GM06990 (cell line): ENCODE data around the gene KCNE1.
"Not testable (repeated sequence)": the region's sequence is repeated elsewhere in the genome, so short reads cannot be mapped to it uniquely, and the experiment has no call there.

Source experiments
- DNase-seq: peaks from one replicate; pipeline ENCODE4 v3.0.0-alpha.2; 2011; ENCODE audit not compliant: insufficient read length; ENCODE audit errors: extremely low read depth
- H3K27me3 ChIP-seq: replicated peaks from 2 replicates; pipeline ENCODE4 v1.6.0; 2011; ENCODE audit warnings: low read length; ENCODE audit not compliant: control insufficient read depth, insufficient read depth
- H3K36me3 ChIP-seq: 2 replicates; pipeline ENCODE4 v1.5.1; 2011; ENCODE audit warnings: low read length; ENCODE audit not compliant: control insufficient read depth, insufficient read depth
- H3K4me3 ChIP-seq: replicated peaks from 2 replicates; pipeline ENCODE4 v1.5.1; 2011; ENCODE audit warnings: low read depth, mild to moderate bottlenecking, control low read depth, low read length
- CTCF ChIP-seq: IDR thresholded peaks from 2 replicates; pipeline ENCODE4 v1.5.1; 2011; ENCODE audit warnings: low read length, control low read depth, mild to moderate bottlenecking, inconsistent platforms; ENCODE audit not compliant: insufficient read depth, poor library complexity, severe bottlenecking

KCNE1 gene

GRCh38 chr21:34500191-34500590, 11.8 kb downstream of the KCNE1 start:
- H3K4me3 ChIP-seq, result no peak overlapping the region
- no peaks in the 10 kb centered on the region for H3K36me3 ChIP-seq
- H3K27me3 ChIP-seq, result no peaks in the 10 kb centered on the region; the same call in 1 of the 2 replicates
- TF ChIP-seq CTCF, result no peak
- DNase-seq, result no peak

- Histone ChIP-seq H3K27me3 (no peaks in the 10 kb centered on the region; the same call in 1 of the 2 replicates), H3K4me3 (no peak overlapping the region), H3K36me3 (no peaks in the 10 kb centered on the region)
- TF ChIP-seq CTCF, result no peak
- DNase-seq, result no peak
These were observed 12.9 kb downstream of the KCNE1 start for GRCh38 chr21:34499116-34499515.

DNA sequence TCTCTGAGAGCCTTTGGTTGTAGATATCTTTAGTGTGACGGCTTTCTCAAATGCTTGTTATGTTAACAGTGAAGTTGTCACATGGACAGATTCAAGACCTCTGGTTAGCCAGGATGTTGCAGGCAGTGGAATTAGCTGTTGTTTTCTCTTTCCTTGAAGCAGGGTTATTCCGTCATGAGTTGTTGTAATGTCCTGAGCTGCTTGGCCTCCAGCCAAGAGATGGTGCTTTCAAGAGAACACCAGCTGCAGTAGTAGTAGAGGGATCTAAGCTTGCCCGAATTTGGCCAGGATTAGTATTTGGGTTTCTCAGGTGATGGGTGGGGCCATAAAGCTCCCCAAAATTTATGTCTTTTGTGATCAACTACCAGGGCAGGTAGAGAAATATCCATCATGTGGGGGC, 13.4 kb downstream of the KCNE1 start:
- Histone ChIP-seq H3K27me3 (no peaks in the 10 kb centered on the region; the same call in 1 of the 2 replicates), H3K36me3 (no peaks in the 10 kb centered on the region), H3K4me3 (no peak overlapping the region)
- no peak for TF ChIP-seq CTCF
- no peak for DNase-seq

DNA sequence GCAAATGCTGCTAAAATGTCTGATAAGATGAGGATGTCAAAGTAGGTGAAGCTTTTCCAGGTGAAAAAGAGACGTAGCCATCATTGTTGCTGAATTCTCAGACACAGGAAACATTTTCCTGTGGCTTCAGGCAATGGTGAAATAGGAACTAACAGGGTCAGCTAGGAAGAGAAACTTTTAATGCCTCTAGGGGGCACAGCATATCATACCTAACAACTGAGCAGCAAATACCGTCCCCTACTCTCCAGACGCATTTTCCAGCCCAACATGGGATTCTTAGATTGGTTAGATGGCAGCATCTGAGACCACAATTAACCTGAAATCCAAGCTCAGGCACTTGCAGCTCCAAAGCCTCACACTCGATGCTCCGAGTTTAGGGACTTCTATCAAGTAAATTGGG, 28.2 kb downstream of the KCNE1 start:
- not testable (repeated sequence) for DNase-seq, H3K27me3 ChIP-seq, H3K4me3 ChIP-seq, H3K36me3 ChIP-seq

GRCh38 chr21:34483435-34483834, 28.6 kb downstream of the KCNE1 start:
- H3K27me3 ChIP-seq, H3K36me3 ChIP-seq, DNase-seq, H3K4me3 ChIP-seq: not testable (repeated sequence)

DNA sequence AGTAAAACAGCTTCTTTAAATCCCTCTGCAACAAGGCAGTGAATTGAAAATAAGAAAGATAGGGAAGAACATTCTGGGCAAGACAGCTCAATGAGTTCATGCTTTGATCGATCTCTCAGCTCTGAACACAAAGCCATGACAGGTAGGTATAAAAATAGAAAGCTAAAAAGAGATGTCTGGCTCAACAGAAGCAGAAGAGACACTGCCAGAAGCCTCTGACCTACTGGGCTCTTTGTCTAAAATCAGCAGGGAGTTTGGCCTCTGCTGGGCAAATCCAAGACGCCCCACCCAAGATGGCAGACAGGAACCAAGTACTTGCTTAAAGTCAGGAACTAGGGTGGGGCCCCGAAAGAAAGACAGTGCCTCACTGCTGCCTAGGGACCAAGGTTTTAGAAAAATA, 44.7 kb downstream of the KCNE1 start:
- DNase-seq, H3K36me3 ChIP-seq, H3K4me3 ChIP-seq, H3K27me3 ChIP-seq: not testable (repeated sequence)

DNA sequence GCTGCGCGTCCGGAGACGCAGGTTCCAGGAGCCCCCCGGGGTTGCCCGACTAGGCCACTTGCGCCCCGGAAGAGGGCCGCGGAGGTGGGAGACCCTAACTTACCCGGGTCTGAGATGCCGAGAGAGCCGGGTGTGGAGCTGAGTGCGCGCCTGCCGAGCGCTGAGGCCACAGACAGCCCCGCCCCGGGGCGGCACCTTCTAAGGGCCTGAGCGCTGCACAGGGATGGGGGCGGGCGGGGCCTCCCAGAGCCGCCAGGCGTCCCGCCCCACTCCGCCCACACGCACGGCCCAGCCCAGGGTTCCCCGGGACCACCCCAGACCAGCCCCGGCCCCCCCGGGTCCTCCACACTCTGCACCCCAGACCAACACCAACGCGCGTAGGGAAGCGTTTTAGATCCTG, 52.6 kb downstream of the KCNE1 start:
- not testable (repeated sequence) for H3K36me3 ChIP-seq, H3K4me3 ChIP-seq, DNase-seq, H3K27me3 ChIP-seq

DNA sequence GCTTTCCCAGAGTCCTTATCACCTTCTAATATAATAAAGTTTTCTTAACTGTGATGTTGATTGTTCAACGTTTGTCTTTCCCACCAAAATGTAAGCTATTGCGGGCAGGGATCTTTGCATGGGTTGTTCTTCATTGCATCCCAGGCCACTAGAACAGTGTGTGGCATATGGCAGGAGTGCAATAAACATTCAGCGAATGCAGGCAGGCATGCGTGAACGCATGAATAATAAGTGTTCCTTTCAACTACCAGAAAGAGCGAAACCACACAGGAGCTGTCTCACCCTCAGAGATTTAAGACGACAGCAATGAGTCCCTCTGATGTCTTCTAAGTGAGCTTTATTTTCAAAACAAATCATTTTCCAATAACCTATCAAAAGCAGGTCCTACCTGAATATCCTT, 53.7 kb downstream of the KCNE1 start:
- H3K4me3 ChIP-seq, H3K36me3 ChIP-seq, DNase-seq, H3K27me3 ChIP-seq: not testable (repeated sequence)

GRCh38 chr21:34456180-34456579, 55.8 kb downstream of the KCNE1 start:
- not testable (repeated sequence) for H3K4me3 ChIP-seq, DNase-seq, H3K27me3 ChIP-seq, H3K36me3 ChIP-seq

- not testable (repeated sequence) for H3K36me3 ChIP-seq, H3K4me3 ChIP-seq, DNase-seq, H3K27me3 ChIP-seq
These were observed 56.4 kb downstream of the KCNE1 start for GRCh38 chr21:34455628-34456027.

DNA sequence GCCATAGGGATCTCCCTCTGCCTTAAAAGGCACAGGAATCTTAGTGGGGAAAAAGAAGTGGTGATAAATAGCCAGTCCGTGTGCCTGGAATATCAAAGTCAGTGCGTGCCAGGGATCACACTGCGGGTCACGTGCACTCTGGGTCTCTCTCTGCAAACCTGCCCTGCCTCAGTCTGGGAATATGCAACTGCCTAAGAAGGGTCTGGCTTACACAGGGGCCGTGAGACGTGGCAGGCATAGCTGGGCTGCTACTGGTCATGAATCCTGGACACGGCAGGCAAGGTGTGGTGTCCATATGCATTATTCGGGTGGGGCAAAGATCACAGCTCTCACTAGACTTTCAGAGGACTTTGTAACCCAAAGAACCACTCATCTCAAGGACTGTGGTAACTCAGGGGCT, 65.0 kb downstream of the KCNE1 start:
- DNase-seq, H3K4me3 ChIP-seq, H3K36me3 ChIP-seq, H3K27me3 ChIP-seq: not testable (repeated sequence)

- not testable (repeated sequence) for H3K27me3 ChIP-seq, H3K36me3 ChIP-seq, H3K4me3 ChIP-seq, DNase-seq
These were observed 68.5 kb downstream of the KCNE1 start for GRCh38 chr21:34443486-34443885.
